ENCODE data around the gene PHPT1. TPM values are rescaled to one million over a fixed set of nuclear protein-coding genes. Genes with fewer than 3 reads are reported as not detected.
"Not testable (repeated sequence)": the region's sequence is repeated elsewhere in the genome, so short reads cannot be mapped to it uniquely, and the experiment has no call there.

PHPT1 gene
- total and polyA plus RNA-seq, 2 donors = 66.5 to 85.7 TPM

DNA sequence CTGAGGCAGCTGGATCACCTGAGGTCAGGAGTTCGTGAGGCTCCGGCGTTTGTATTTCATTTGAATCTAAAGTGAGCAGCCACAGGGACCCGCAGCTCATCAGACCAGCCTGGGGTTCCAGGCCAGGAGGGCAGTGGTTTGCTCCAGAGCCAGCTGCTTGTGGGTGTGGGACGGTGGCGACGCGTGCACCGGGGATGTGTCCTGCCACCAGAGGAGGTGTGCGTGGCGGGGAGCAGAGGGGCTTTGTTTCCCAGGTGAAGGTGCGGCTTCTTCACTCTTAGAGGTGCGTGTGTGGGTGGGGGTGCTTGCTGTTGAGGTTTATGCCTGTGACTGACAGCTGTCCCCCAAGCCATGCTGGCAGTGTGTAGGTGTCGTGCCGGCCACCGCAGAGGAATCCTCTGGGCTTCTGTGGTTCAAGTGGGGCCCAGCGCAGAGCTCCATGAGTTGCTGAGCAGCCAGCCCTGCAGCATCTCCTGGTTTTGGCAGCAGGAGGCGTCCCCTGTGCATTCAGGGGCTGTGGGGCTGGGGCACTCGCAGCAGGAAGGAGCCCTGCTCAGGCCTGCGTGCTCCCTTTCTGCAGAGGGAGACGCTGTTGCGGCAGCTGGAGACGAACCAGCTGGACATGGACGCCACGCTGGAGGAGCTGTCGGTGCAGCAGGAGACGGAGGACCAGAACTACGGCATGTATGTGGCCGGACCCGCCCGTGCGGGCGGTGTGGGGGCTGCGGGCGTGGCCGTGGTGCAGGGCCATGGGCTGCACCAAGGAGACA, 13.9 kb upstream of the PHPT1 start:
- no peaks in the 10 kb centered on the region for H3K27me3 ChIP-seq (ENCODE audit: control insufficient read depth in 2 of 2, insufficient read depth in 1 of 2, low read length in 1 of 2)
- DNase-seq (ENCODE audit: low read depth in 6 of 9, low spot score in 9 of 9) = no peak
- peaks cover 45 to 81% of the 10 kb centered on the region in 2 donors for H3K36me3 ChIP-seq (ENCODE audit: control insufficient read depth in 2 of 2, insufficient read depth in 2 of 2, low read length in 1 of 2)
- no peak overlapping the region for H3K27ac ChIP-seq (ENCODE audit: low read depth in 1 of 2, low read length in 1 of 2)
- 97% methylated on average over 36 of the region's 36 CpGs for WGBS
- H3K9me3 ChIP-seq (ENCODE audit: control insufficient read depth in 2 of 2, insufficient read depth in 1 of 2, low read length in 1 of 2) = no peaks in the 10 kb centered on the region
- no peak overlapping the region for H3K4me3 ChIP-seq (ENCODE audit: low read length in 2 of 2)
- no peaks in the 10 kb centered on the region for H3K4me1 ChIP-seq (ENCODE audit: control insufficient read depth in 2 of 2, insufficient read depth in 2 of 2, low read length in 2 of 2)

DNA sequence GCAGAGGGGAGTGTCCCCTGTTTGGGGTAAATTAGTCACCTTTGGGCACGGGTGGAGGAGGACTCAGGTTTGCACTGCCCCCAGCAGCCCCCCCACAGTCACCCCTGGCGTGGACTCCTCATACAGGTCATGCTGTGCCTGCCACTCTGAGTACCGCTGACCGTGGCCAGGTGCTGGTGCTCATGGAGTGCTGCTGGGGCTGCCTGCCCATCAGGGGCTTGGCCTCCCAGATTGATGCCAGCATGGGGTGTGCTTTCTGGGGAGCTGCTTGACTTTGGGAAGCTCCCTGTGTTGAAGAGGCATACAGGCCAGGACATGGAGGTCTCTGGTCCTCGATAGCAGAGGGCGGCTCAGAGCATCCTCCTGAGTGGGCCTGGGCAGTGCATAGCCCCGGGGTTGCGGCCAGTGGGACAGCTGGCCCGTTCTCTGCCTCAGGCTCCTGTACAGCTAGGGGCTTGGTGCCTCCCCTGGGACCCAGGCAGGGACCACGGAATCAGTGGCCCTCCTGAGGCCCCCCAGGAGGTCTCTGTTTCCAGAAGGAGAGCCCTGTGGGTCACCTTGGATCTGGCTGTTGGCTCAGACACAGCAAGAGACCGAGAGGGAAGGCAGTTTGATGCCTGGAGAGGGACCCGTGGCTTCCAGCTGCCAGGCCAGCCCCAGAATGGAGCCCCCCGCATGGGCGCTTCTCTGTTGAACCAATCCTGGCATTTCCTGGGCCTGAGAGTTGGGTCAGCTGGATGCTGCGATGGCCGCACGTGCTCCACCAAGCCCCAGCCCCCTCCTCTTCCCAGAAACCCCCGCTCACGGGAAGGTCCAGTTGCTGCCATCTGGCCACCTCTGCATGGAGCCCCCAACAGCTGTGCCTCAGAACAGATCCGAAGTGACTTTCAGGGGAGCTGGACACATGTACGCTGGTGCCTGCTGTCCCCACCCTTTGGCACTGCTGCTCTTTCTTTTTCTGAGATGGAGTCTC, 13.0 kb upstream of the PHPT1 start:
- peaks cover 41 to 78% of the 10 kb centered on the region in 2 donors for H3K36me3 ChIP-seq (ENCODE audit: control insufficient read depth in 2 of 2, insufficient read depth in 2 of 2, low read length in 1 of 2)
- 96% methylated on average over 21 of the region's 21 CpGs for WGBS

DNA sequence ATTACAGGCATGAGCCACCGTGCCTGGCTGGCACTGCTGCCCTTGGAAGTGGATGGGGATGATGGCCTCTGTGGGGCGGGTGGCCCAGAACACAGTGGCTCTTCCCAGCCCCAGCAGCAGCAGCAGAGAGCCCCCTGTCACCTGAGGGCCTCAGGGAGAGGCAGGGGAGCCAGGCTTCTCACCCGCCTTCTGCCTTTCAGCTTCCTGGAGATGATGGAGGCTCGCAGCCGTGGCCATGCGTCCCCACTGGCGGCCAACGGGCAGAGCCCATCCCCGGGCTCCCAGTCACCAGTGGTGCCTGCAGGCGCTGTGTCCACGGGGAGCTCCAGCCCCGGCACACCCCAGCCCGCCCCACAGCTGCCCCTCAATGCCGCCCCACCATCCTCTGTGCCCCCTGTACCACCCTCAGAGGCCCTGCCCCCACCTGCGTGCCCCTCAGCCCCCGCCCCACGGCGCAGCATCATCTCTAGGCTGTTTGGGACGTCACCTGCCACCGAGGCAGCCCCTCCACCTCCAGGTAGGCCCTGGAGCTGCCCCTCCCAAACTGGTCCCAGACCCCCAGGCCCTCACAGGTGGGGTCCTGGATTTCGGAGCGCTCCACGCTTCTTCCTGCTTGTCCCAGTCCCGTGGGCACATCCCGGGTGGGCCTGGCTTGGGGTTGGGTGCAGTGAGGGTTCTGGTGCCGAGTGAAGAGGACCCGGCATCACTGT, 11.9 kb upstream of the PHPT1 start:
- 96% methylated on average over 27 of the region's 27 CpGs for WGBS
- peaks cover 0 to 13% of the 10 kb centered on the region in 2 donors for H3K4me1 ChIP-seq (ENCODE audit: control insufficient read depth in 2 of 2, insufficient read depth in 2 of 2, low read length in 2 of 2)
- no peak overlapping the region for H3K4me3 ChIP-seq (ENCODE audit: low read length in 2 of 2)
- no peak for DNase-seq (ENCODE audit: low read depth in 6 of 9, low spot score in 9 of 9)
- peaks cover 32 to 70% of the 10 kb centered on the region in 2 donors for H3K36me3 ChIP-seq (ENCODE audit: control insufficient read depth in 2 of 2, insufficient read depth in 2 of 2, low read length in 1 of 2)
- peaks cover 0 to 4% of the 10 kb centered on the region in 2 donors for H3K27me3 ChIP-seq (ENCODE audit: control insufficient read depth in 2 of 2, insufficient read depth in 1 of 2, low read length in 1 of 2)
- no peak overlapping the region for H3K27ac ChIP-seq (ENCODE audit: low read depth in 1 of 2, low read length in 1 of 2)
- no peaks in the 10 kb centered on the region for H3K9me3 ChIP-seq (ENCODE audit: control insufficient read depth in 2 of 2, insufficient read depth in 1 of 2, low read length in 1 of 2)

More for the DNA sequence above, 13.0 kb upstream of the PHPT1 start:
- no peaks in the 10 kb centered on the region for H3K27me3 ChIP-seq (ENCODE audit: control insufficient read depth in 2 of 2, insufficient read depth in 1 of 2, low read length in 1 of 2)
- H3K4me3 ChIP-seq (ENCODE audit: low read length in 2 of 2) = no peak overlapping the region
- peaks cover 0 to 2% of the 10 kb centered on the region in 2 donors for H3K4me1 ChIP-seq (ENCODE audit: control insufficient read depth in 2 of 2, insufficient read depth in 2 of 2, low read length in 2 of 2)
- no peak overlapping the region for H3K27ac ChIP-seq (ENCODE audit: low read depth in 1 of 2, low read length in 1 of 2)
- H3K9me3 ChIP-seq (ENCODE audit: control insufficient read depth in 2 of 2, insufficient read depth in 1 of 2, low read length in 1 of 2) = no peaks in the 10 kb centered on the region
- no peak for DNase-seq (ENCODE audit: low read depth in 6 of 9, low spot score in 9 of 9)

DNA sequence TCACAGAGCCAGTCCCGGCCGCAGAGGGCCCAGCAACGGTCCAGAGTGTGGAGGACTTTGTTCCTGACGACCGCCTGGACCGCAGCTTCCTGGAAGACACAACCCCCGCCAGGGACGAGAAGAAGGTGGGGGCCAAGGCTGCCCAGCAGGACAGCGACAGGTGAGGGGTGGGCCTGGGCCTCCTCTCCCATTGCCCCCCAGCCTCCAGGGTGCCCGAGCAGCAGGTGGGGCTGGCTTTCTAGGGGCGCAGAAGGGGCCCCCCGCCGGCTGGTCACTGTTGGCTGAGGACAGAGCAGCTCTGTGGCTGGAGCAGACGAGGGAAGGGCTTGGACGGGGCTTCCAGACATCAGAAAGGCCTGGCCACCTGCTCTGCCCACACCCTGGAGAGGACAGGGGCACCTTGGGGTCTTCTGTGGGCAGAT, 11.3 kb upstream of the PHPT1 start:
- not testable (repeated sequence) for H3K27me3 ChIP-seq (ENCODE audit: control insufficient read depth in 2 of 2, insufficient read depth in 1 of 2, low read length in 1 of 2); H3K4me3 ChIP-seq (ENCODE audit: low read length in 2 of 2); H3K27ac ChIP-seq (ENCODE audit: low read depth in 1 of 2, low read length in 1 of 2); H3K9me3 ChIP-seq (ENCODE audit: control insufficient read depth in 2 of 2, insufficient read depth in 1 of 2, low read length in 1 of 2); DNase-seq (ENCODE audit: low read depth in 6 of 9, low spot score in 9 of 9)
- WGBS = 97% methylated on average over 15 of the region's 15 CpGs
- H3K36me3 ChIP-seq (ENCODE audit: control insufficient read depth in 2 of 2, insufficient read depth in 2 of 2, low read length in 1 of 2) = peaks cover 29 to 65% of the 10 kb centered on the region in 2 donors
- H3K4me1 ChIP-seq (ENCODE audit: control insufficient read depth in 2 of 2, insufficient read depth in 2 of 2, low read length in 2 of 2) = peaks cover 0 to 18% of the 10 kb centered on the region in 2 donors

DNA sequence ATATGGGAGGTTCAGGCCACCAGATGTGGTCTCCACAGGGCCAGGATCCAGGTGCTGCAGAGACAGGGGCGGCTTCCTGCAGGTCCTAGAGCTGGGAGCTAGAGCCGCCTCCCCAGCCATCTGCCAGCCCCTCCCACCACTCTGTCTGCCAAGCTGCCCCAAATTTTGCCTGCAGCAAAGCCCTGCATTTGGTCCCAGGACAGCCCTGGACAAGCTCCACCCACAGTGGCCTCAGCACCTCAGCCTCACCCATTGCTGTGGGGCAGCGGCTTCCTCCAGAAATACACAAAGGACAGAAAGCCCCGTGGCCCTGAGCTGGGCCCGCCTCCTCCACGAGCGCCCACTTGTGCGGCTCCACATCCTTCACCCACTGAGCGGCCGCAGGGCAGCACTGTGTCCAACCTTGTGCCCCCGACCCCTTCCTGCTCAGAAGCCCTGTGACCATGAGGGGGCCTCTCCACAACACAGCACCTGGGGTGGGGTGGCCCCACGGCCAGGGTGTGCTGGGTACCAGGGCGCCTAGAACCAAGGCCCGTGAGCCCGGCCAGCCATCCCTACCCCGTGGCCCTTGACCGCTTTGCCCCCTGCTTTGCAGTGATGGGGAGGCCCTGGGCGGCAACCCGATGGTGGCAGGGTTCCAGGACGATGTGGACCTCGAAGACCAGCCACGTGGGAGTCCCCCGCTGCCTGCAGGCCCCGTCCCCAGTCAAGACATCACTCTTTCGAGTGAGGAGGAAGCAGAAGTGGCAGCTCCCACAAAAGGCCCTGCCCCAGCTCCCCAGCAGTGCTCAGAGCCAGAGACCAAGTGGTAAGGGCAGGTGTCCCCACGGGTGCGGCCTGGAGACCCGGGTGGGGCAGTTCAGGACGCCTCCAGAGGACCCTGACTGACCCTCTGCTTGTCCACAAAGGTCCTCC, 10.6 kb upstream of the PHPT1 start:
- DNase-seq (ENCODE audit: low read depth in 6 of 9, low spot score in 9 of 9) = no peak
- peaks cover 29 to 63% of the 10 kb centered on the region in 2 donors for H3K36me3 ChIP-seq (ENCODE audit: control insufficient read depth in 2 of 2, insufficient read depth in 2 of 2, low read length in 1 of 2)
- H3K27ac ChIP-seq (ENCODE audit: low read depth in 1 of 2, low read length in 1 of 2) = peak overlapping the region in 1 of 2 donors; percentile 18
- WGBS = 95% methylated on average over 29 of the region's 29 CpGs
- no peaks in the 10 kb centered on the region for H3K9me3 ChIP-seq (ENCODE audit: control insufficient read depth in 2 of 2, insufficient read depth in 1 of 2, low read length in 1 of 2)
- peaks cover 4 to 25% of the 10 kb centered on the region in 2 donors for H3K4me1 ChIP-seq (ENCODE audit: control insufficient read depth in 2 of 2, insufficient read depth in 2 of 2, low read length in 2 of 2)
- H3K27me3 ChIP-seq (ENCODE audit: control insufficient read depth in 2 of 2, insufficient read depth in 1 of 2, low read length in 1 of 2) = peaks cover 6 to 16% of the 10 kb centered on the region in 2 donors
- H3K4me3 ChIP-seq (ENCODE audit: low read length in 2 of 2) = no peak overlapping the region

DNA sequence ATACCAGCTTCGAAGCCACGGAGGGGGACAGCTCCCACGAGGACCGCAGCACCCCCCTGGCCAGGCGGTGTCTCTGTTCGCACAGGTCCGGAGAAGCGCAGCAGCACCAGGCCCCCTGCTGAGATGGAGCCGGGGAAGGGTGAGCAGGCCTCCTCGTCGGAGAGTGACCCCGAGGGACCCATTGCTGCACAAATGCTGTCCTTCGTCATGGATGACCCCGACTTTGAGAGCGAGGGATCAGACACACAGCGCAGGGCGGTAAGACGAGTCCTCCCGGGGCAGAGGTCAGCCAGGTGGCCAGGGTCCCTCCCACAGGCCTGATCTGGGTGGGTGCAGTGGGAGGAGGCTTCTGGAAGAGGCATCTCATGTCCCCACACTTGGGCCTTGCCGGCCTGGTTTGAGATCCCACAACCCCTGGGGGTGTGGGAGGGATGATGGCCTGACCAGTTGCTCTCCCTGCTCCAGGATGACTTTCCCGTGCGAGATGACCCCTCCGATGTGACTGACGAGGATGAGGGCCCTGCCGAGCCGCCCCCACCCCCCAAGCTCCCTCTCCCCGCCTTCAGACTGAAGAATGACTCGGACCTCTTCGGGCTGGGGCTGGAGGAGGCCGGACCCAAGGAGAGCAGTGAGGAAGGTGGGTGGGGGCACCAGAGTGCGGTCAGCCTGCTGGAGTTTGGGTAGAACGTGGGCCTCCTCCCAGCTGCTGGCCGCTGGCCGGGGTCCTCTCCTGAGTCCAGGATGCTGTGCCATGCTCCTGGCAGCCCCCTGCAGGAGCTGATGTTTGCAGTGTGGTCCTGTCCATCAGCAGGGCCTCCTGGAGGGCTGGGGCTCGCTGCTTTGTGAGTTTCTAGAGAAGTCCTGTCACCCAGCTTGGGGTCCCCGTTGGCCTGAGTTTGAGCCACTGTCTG, 9.7 kb upstream of the PHPT1 start:
- Histone ChIP-seq H3K36me3 (ENCODE audit: control insufficient read depth in 2 of 2, insufficient read depth in 2 of 2, low read length in 1 of 2) (peaks cover 26 to 59% of the 10 kb centered on the region in 2 donors), H3K9me3 (ENCODE audit: control insufficient read depth in 2 of 2, insufficient read depth in 1 of 2, low read length in 1 of 2) (peaks cover 0 to 2% of the 10 kb centered on the region in 2 donors), H3K27me3 (ENCODE audit: control insufficient read depth in 2 of 2, insufficient read depth in 1 of 2, low read length in 1 of 2) (peaks cover 14 to 24% of the 10 kb centered on the region in 2 donors), H3K27ac (ENCODE audit: low read depth in 1 of 2, low read length in 1 of 2) (no peak overlapping the region), H3K4me1 (ENCODE audit: control insufficient read depth in 2 of 2, insufficient read depth in 2 of 2, low read length in 2 of 2) (peaks cover 6 to 30% of the 10 kb centered on the region in 2 donors), H3K4me3 (ENCODE audit: low read length in 2 of 2) (no peak overlapping the region)
- no peak for DNase-seq (ENCODE audit: low read depth in 6 of 9, low spot score in 9 of 9)
- WGBS = 96% methylated on average over 36 of the region's 36 CpGs

DNA sequence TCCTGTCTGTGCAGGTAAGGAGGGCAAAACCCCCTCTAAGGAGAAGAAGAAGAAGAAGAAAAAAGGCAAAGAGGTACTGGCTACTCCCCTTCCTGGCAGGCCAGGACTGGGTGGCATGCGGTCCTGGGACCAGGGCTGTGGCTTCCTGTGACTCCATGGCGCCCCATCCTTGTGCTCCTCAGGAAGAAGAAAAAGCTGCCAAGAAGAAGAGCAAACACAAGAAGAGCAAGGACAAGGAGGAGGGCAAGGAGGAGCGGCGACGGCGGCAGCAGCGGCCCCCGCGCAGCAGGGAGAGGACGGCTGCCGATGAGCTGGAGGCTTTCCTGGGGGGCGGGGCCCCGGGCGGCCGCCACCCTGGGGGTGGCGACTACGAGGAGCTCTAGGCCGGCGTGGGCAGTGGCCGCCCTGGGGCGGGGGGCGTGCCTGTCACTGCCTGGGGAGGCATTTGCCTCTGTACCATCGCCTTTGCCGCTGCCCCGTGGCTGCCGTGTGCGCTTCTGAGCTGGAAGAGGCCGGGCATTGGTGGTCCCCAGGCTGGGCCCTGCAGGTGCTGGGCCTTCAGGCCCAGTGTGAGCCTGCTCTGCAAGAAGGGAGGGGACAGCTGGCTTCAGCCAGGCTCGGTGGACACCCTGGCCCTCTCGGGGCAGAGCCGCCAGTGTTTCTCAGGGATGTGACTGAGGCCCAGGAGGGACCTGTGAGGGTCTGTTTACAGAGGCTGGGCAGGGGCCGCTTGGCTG, 8.9 kb upstream of the PHPT1 start:
- peaks cover 6 to 30% of the 10 kb centered on the region in 2 donors for H3K4me1 ChIP-seq (ENCODE audit: control insufficient read depth in 2 of 2, insufficient read depth in 2 of 2, low read length in 2 of 2)
- H3K9me3 ChIP-seq (ENCODE audit: control insufficient read depth in 2 of 2, insufficient read depth in 1 of 2, low read length in 1 of 2) = peaks cover 0 to 2% of the 10 kb centered on the region in 2 donors
- H3K4me3 ChIP-seq (ENCODE audit: low read length in 2 of 2) = no peak overlapping the region
- DNase-seq (ENCODE audit: low read depth in 6 of 9, low spot score in 9 of 9) = no peak
- 96% methylated on average over 32 of the region's 32 CpGs for WGBS
- no peak overlapping the region for H3K27ac ChIP-seq (ENCODE audit: low read depth in 1 of 2, low read length in 1 of 2)
- peaks cover 26 to 56% of the 10 kb centered on the region in 2 donors for H3K36me3 ChIP-seq (ENCODE audit: control insufficient read depth in 2 of 2, insufficient read depth in 2 of 2, low read length in 1 of 2)
- peaks cover 22 to 29% of the 10 kb centered on the region in 2 donors for H3K27me3 ChIP-seq (ENCODE audit: control insufficient read depth in 2 of 2, insufficient read depth in 1 of 2, low read length in 1 of 2)
